B cell (primary cell): ENCODE results near the gene DDX25. TPM values are rescaled to one million over a fixed set of nuclear protein-coding genes. Genes with fewer than 3 reads are reported as not detected.

Experiments
- ATAC-seq: fragments of 200-7000 bp; cut with Tn5 transposase; one replicate; pipeline ENCODE4 v1.10.0; 2021; ENCODE audit warnings: low read depth, mild to moderate bottlenecking, moderate number of reproducible peaks, moderate library complexity
- CTCF ChIA-PET: fragments of 350-600 bp; sonication (Branson Sonifier 250); formaldehyde crosslinking; loops from one replicate; lab custom pipeline; 2021; ENCODE audit warnings: antibody characterized with exemption, inconsistent platforms; lab: Charles Lee
- POLR2A ChIA-PET: fragments of 350-600 bp; sonication (Branson Sonifier 250); formaldehyde crosslinking; loops from one replicate; lab custom pipeline; 2021; ENCODE audit warnings: antibody characterized with exemption; lab: Charles Lee
- DNase-seq: peaks from one replicate; pipeline ENCODE4 v3.0.0; 2013
- H2AFZ ChIP-seq: 2 replicates; pipeline ENCODE4 v1.6.1; 2012; ENCODE audit warnings: mild to moderate bottlenecking, low read depth, low read length; ENCODE audit not compliant: insufficient read depth, poor library complexity, severe bottlenecking
- H3K27ac ChIP-seq, 2 donors: 1 replicate in 1 of 2; 2 replicates in 1 of 2; pipeline ENCODE4 v1.5.1; 2012 to 2013; ENCODE audit warnings: low read length in 2 of 2, mild to moderate bottlenecking in 2 of 2, moderate library complexity in 1 of 2
- H3K27me3 ChIP-seq, 4 experiments: fragments of 200-600 bp in 1 of 4; sonication (generic) in 1 of 4; replicated peaks in 1 of 4; 1 replicate in 2 of 4; 2 replicates in 2 of 4; pipeline versions ENCODE4 v1.6.1 to v1.7.0; 2013 to 2016; ENCODE audit warnings: low read length in 3 of 4, mild to moderate bottlenecking in 2 of 4, mixed read lengths in 1 of 4, moderate library complexity in 1 of 4; ENCODE audit not compliant: insufficient read depth in 4 of 4, control insufficient read depth in 3 of 4; ENCODE audit errors: control extremely low read depth in 1 of 4
- H3K36me3 ChIP-seq, 2 experiments: replicated peaks in 1 of 2; 1 replicate in 1 of 2; 2 replicates in 1 of 2; pipeline versions ENCODE4 v1.6.1 to v1.7.1; 2013; ENCODE audit warnings: low read length in 1 of 2; ENCODE audit not compliant: insufficient read depth in 2 of 2, control insufficient read depth in 1 of 2; ENCODE audit errors: control extremely low read depth in 1 of 2, extremely low read depth in 1 of 2
- H3K4me1 ChIP-seq, 2 donors: fragments of 200-600 bp in 1 of 2; sonication (generic) in 1 of 2; 1 replicate in 1 of 2; 2 replicates in 1 of 2; pipeline versions ENCODE4 v1.5.1 to v1.6.1; 2013 to 2017; ENCODE audit warnings: low read length in 2 of 2; ENCODE audit not compliant: control insufficient read depth in 2 of 2, insufficient read depth in 2 of 2
- H3K4me2 ChIP-seq: replicated peaks from 2 replicates; pipeline ENCODE3; 2012; ENCODE audit warnings: mild to moderate bottlenecking, low read depth, low read length; ENCODE audit not compliant: poor library complexity, severe bottlenecking
- H3K4me3 ChIP-seq, 5 experiments: fragments of 200-600 bp in 1 of 5; sonication (generic) in 1 of 5; 1 replicate in 3 of 5; 2 replicates in 2 of 5; pipeline versions ENCODE4 v1.5.1 to v1.7.0; 2011 to 2016; ENCODE audit warnings: low read length in 4 of 5, mild to moderate bottlenecking in 4 of 5, low read depth in 2 of 5, control low read depth in 1 of 5, moderate library complexity in 1 of 5; ENCODE audit not compliant: insufficient read depth in 1 of 5; ENCODE audit errors: control extremely low read depth in 1 of 5, extremely low read depth in 1 of 5
- H3K79me2 ChIP-seq: fragments of 200-600 bp; sonication (generic); one replicate; pipeline ENCODE4 v1.6.0; 2016; ENCODE audit warnings: low read length; ENCODE audit not compliant: control insufficient read depth, insufficient read depth
- H3K9ac ChIP-seq: fragments of 200-600 bp; sonication (generic); 2 replicates; pipeline ENCODE4 v1.6.1; 2017; ENCODE audit warnings: mild to moderate bottlenecking, low read length, moderate library complexity
- H3K9me3 ChIP-seq, 3 donors: one replicate each; pipeline versions ENCODE4 v1.6.1 to v1.7.1; 2013; ENCODE audit warnings: low read length in 2 of 3; ENCODE audit not compliant: control insufficient read depth in 2 of 3, insufficient read depth in 1 of 3; ENCODE audit errors: control extremely low read depth in 1 of 3
- H4K20me1 ChIP-seq: 2 replicates; pipeline ENCODE4 v1.6.0; 2012; ENCODE audit warnings: mild to moderate bottlenecking, low read length; ENCODE audit not compliant: insufficient read depth, control insufficient read depth, poor library complexity, severe bottlenecking
- H3K27ac Mint-ChIP-seq: one replicate; pipeline ENCODE4 v1.8.0; 2021; ENCODE audit warnings: mixed read lengths
- H3K27me3 Mint-ChIP-seq: one replicate; pipeline ENCODE4 v1.8.0; 2021; ENCODE audit warnings: mixed read lengths
- H3K4me1 Mint-ChIP-seq: one replicate; pipeline ENCODE4 v1.8.0; 2021; ENCODE audit warnings: mixed read lengths
- H3K4me3 Mint-ChIP-seq: one replicate; pipeline ENCODE4 v1.8.0; 2021; ENCODE audit warnings: mixed read lengths
- H3K9me3 Mint-ChIP-seq: one replicate; pipeline ENCODE4 v1.8.0; 2022; ENCODE audit warnings: mixed read lengths; ENCODE audit not compliant: insufficient read depth
- EZH2 ChIP-seq: IDR thresholded peaks from 2 replicates; pipeline ENCODE4 v1.6.1; 2012; ENCODE audit warnings: borderline replicate concordance, low read depth, mild to moderate bottlenecking, moderate library complexity, low read length; ENCODE audit not compliant: insufficient read depth, poor library complexity, severe bottlenecking
- WGBS: methylation state at CpG from one replicate; pipeline ENCODE4 v1.1.5; 2013; ENCODE audit warnings: missing lambda C conversion rate; ENCODE audit not compliant: insufficient coverage; 5-methylcytosine and 5-hydroxymethylcytosine counted together
- intact Hi-C: fragments of 100-400 bp; cut with micrococcal nuclease; formaldehyde crosslinking; loops from one replicate; pipeline ENCODE4 v1.10.0; 2022
- polyA plus RNA-seq: library from polyadenylated mRNA; depleted of rRNA; stranded (reverse); fragments of >200 nt; gene quantifications from 2 replicates; pipeline ENCODE4 v1.2.3, GENCODE V29; 2012
- total RNA-seq, 2 donors: library from RNA; stranded (reverse); fragments of 120-200 nt in 1 of 2; gene quantifications; 1 replicate in 1 of 2; 2 replicates in 1 of 2; pipeline versions ENCODE4 v1.2.3 to v1.2.4, GENCODE V29; 2013 to 2022
- TF ChIP-seq, protein P1 (sequence below): fragments of 200-600 bp; IDR thresholded peaks from one replicate; pipeline ENCODE4 v1.8.0; 2022; ENCODE audit warnings: antibody characterized with exemption, mild to moderate bottlenecking

Gene DDX25
- total and polyA plus RNA-seq, 2 donors (not counting 1 experiment from before 2014, with no cell fraction given) = not detected

DNA sequence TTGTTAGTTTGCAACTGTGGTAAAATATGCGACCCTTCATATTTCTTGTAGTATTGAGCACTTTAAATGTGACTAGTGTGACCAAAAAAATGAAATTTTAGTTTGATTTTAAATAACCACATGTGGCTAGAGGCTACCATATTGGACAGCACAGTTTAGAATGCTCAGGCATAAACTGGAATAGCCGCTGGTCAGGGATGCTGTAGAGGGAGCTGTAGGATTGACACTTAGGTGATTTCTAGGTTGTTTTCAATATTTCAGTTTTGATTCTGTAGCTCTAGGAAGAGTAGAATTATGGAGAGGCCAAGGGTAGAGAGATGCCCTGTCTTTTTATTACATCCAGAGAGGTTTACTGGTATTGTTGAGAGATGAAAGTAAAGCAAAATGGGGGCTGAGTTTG is 30.7 kb downstream of the DDX25 start:
- WGBS = 90% methylated on average over 2 of the region's 2 CpGs
- CTCF ChIA-PET = no interaction called here
- H3K27me3 Mint-ChIP-seq = peaks cover 8% of the 10 kb centered on the region

DNA sequence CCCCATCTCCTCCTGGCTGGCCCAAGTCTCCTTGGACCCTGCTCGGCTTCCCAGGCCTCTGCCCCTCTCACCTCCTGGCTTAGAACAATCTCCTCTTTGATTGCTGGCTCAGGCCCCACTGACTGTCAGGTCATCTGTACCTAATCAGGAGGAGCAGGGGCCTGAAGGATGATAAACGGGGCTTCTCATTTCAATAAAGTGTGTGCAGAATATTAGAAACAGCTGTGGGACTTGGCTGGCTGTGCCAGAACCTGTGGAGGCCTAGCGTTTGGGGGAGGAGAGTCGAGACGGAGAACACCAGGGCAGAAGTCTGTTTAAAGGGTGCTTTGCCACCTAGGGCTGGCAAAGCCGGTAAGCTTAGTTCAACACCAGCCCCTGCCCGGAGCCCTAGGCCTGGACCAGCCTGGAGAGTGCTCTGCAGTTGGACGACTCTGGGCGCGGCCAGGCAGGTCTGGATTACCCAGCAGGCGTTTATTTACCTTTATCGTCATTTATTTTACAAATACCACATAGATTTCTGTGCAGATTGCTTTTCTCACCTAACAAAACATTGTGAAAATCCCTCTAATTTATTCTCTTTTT is 31.4 kb downstream of the DDX25 start:
- ChIA-PET CTCF (no interaction called here), POLR2A (no interaction called here)
- DNase-seq = no peak
- intact Hi-C loops = no loop called here
- Histone ChIP-seq H3K9ac (no peak overlapping the region), H3K36me3 (no peaks in the 10 kb centered on the region), H3K4me3 (no peak overlapping the region), H3K79me2 (no peaks in the 10 kb centered on the region), H2AFZ (no peak overlapping the region), H3K27me3 (no peaks in the 10 kb centered on the region), H3K27ac (no peak overlapping the region), H3K4me2 (no peak overlapping the region), H3K9me3 (no peaks in the 10 kb centered on the region), H4K20me1 (no peaks in the 10 kb centered on the region), H3K4me1 (no peaks in the 10 kb centered on the region)
- TF ChIP-seq, protein P1, sequence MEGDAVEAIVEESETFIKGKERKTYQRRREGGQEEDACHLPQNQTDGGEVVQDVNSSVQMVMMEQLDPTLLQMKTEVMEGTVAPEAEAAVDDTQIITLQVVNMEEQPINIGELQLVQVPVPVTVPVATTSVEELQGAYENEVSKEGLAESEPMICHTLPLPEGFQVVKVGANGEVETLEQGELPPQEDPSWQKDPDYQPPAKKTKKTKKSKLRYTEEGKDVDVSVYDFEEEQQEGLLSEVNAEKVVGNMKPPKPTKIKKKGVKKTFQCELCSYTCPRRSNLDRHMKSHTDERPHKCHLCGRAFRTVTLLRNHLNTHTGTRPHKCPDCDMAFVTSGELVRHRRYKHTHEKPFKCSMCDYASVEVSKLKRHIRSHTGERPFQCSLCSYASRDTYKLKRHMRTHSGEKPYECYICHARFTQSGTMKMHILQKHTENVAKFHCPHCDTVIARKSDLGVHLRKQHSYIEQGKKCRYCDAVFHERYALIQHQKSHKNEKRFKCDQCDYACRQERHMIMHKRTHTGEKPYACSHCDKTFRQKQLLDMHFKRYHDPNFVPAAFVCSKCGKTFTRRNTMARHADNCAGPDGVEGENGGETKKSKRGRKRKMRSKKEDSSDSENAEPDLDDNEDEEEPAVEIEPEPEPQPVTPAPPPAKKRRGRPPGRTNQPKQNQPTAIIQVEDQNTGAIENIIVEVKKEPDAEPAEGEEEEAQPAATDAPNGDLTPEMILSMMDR = no peak
- TF ChIP-seq EZH2 = no peak
- ATAC-seq = no peak
- H3K4me3 Mint-ChIP-seq = no peak overlapping the region
- peaks cover 2% of the 10 kb centered on the region for H3K27me3 Mint-ChIP-seq
- H3K9me3 Mint-ChIP-seq = no peaks in the 10 kb centered on the region
- H3K27ac Mint-ChIP-seq = no peak overlapping the region
- 84% methylated on average over 12 of the region's 12 CpGs for WGBS
- H3K4me1 Mint-ChIP-seq = no peaks in the 10 kb centered on the region

More for the DNA sequence above, 30.7 kb downstream of the DDX25 start:
- no peak overlapping the region for H3K9ac ChIP-seq
- Mint-ChIP-seq H3K4me1 (no peaks in the 10 kb centered on the region), H3K9me3 (no peaks in the 10 kb centered on the region), H3K4me3 (no peak overlapping the region), H3K27ac (no peak overlapping the region)
- POLR2A ChIA-PET = no interaction called here
- no peak overlapping the region for H3K4me2 ChIP-seq
- no peaks in the 10 kb centered on the region for H3K27me3 ChIP-seq
- H3K79me2 ChIP-seq = no peaks in the 10 kb centered on the region
- no peaks in the 10 kb centered on the region for H3K4me1 ChIP-seq
- no peak overlapping the region for H3K4me3 ChIP-seq
- H3K36me3 ChIP-seq = no peaks in the 10 kb centered on the region
- no peak for ATAC-seq
- intact Hi-C loops = no loop called here
- H4K20me1 ChIP-seq = no peaks in the 10 kb centered on the region
- TF ChIP-seq EZH2 = no peak
- TF ChIP-seq, protein P1 = no peak
- H2AFZ ChIP-seq = no peak overlapping the region
- H3K9me3 ChIP-seq = no peaks in the 10 kb centered on the region
- no peak for DNase-seq
- H3K27ac ChIP-seq = no peak overlapping the region
